A172 (cell line): ENCODE measurements around the gene FCHSD2. TPM values are rescaled to one million over a fixed set of nuclear protein-coding genes. Genes with fewer than 3 reads are reported as not detected.

Source experiments
- DNase-seq: peaks from one replicate; pipeline ENCODE4 v3.0.0-alpha.2; 2015; ENCODE audit warnings: low spot score
- total RNA-seq: library from RNA; depleted of rRNA; stranded (reverse); fragments of >200 nt; shearing (Covaris generic); gene quantifications from 2 replicates; pipeline ENCODE4 v1.2.3, GENCODE V29; 2014

FCHSD2 gene
- total RNA-seq, 1 experiment from 2014 or later: 8.7 TPM

GRCh38 chr11:72971192-72971967, 170.7 kb downstream of the FCHSD2 start:
- no peak for DNase-seq

DNA sequence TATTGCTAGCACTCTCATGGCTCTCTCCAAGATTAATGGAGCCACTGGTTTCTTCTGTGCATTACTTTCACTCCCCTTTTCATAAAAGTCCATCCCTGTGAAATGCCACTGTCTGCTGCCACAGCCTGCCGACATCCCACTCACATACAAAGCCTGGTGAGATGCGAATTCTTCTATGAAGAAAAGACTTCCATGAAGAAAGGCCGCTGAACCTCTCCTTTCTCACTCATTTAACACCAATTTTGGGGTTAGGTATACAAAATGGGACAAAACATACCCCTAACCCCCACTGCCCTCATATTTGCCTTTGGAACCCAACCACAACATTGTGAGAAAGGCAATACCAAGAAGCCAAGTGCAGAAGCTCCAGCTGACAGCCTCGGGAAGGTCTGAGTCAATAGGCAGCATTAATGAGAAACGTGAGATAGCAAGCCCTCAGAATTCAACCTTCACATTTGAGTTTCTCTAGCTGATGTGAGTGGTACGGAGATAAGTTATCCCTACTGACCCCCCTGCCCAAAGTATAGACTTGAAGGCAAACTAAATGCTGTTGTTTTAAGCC, 171.5 kb downstream of the FCHSD2 start:
- DNase-seq: no peak

GRCh38 chr11:72969894-72970335, 172.2 kb downstream of the FCHSD2 start:
- peak; percentile 73 for DNase-seq

- DNase-seq: no peak
Measured at GRCh38 chr11:72968390-72968789, 173.7 kb downstream of the FCHSD2 start.

DNA sequence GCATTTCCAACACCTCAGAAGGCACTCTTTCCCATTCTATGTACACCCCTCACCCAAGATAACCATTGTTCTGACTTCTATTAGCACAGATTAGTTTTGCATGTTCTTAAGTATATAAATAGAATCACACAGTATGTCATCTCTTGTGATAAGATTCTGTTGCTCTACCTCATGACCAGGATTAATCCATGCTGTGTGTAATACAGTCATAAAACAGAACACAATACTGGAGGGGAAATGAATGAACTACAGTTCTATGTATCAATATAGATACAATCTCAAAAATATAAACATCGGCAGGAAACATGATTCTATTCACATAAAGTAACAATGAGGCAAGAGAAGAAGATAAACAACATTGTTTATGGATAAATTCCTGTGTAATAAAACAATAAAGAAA, 176.4 kb downstream of the FCHSD2 start:
- DNase-seq: no peak

- no peak for DNase-seq
Measured at GRCh38 chr11:72962717-72963116, 179.4 kb downstream of the FCHSD2 start.

DNA sequence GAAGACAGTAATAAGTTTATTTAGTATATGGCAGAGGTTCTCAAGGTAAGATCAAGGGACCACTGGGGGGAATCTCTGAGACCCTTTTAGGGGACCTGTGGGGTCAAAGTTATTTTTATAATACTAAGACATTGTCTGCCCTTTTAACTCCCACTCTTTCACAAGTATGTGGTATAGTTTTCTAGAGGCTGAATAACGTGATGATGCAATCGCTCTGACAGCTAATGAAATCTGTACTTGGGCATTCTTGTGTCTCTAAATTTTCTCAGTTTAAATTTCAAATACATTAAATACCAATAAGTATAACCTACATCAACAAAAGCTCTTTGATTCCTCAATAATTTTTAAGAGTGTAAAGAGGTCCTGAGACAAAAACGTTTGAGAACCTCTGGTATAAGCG, 180.0 kb downstream of the FCHSD2 start:
- no peak for DNase-seq

- no peak for DNase-seq
Measured at GRCh38 chr11:72959998-72960731, 182.0 kb downstream of the FCHSD2 start.

GRCh38 chr11:72958791-72959190, 183.3 kb downstream of the FCHSD2 start:
- DNase-seq: no peak

- no peak for DNase-seq
Measured at GRCh38 chr11:72955466-72955865, 186.7 kb downstream of the FCHSD2 start.

- no peak for DNase-seq
Measured at GRCh38 chr11:72954860-72955259, 187.3 kb downstream of the FCHSD2 start.

DNA sequence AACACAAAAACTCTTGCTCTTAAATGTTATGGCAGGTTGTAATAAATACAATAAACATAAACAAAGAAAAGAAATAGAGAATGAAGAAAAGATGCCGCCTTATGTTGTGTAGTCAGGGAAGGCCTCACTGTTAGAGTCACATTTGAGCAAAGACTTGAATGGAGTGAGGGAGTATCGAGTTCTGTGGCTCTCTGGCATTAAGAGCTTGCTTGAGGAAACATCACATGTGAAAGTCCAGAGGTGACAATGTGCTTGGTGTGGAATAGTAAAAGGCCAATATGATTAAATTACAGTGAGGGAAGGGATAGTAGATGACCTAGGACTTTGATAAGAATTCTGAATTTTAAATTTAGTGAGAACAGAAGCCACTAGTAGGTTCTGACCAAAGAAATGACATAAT, 188.5 kb downstream of the FCHSD2 start:
- DNase-seq: no peak

- DNase-seq: no peak
Measured at GRCh38 chr11:72951888-72952287, 190.2 kb downstream of the FCHSD2 start.

DNA sequence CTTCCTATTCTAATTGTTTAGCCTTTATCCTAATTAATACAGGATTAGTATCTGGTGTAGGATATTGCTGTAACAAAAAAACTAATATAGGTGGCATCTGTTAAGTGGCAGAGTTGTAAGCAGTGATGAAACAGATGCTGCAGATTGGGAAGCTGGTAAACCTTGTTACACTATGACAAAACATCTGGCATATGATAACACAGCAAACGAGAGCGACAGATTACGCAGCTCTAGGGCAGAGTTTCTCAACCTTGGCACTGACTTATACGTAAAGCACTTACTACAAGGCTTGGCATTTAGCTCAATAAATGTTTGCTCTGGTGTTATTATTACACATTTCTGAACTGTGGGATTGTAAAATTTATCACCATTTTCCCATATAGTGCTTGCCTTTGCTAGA, 190.9 kb downstream of the FCHSD2 start:
- DNase-seq: no peak

DNA sequence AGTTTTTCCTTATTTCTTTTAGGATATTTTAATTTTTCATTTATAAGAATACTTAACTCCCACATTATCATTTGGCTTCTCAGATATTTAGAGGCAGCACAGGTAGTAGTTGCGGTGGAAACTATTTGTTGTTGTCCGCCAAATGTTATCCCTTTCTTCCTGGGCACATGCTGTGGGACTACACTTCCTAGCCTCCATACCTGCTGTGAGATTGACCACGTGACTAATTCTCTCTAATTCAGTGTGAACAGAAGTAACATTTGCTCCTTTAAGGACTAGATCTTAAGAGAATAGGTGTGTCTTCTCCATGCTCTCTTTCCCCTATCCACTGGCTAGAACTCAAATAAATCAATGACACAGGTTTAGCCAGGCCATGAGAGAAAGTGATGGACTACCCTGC, 191.4 kb downstream of the FCHSD2 start:
- no peak for DNase-seq

- DNase-seq: no peak
Measured at GRCh38 chr11:72947229-72947628, 194.9 kb downstream of the FCHSD2 start.

GRCh38 chr11:72943664-72944063, 198.5 kb downstream of the FCHSD2 start:
- no peak for DNase-seq

GRCh38 chr11:72940417-72940816, 201.7 kb downstream of the FCHSD2 start:
- no peak for DNase-seq

GRCh38 chr11:72939031-72939430, 203.1 kb downstream of the FCHSD2 start:
- no peak for DNase-seq

DNA sequence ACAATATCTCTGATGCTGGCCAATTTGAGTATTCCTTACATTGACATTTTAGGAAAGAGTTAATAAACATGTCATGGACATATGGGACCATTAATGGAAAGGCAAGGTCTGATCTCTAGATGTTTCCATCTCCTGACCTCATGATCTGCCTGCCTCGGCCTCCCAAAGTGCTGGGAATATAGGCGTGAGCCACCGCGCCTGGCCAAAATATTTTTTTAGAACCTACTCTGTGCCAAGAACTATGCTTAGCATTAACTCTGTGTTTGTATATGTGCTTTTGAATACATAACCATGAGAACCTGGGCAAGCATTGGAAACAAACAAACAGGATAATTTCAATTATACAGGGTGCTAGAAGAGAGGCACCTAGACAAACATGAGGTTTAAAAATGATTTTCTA, 204.7 kb downstream of the FCHSD2 start:
- DNase-seq: no peak

DNA sequence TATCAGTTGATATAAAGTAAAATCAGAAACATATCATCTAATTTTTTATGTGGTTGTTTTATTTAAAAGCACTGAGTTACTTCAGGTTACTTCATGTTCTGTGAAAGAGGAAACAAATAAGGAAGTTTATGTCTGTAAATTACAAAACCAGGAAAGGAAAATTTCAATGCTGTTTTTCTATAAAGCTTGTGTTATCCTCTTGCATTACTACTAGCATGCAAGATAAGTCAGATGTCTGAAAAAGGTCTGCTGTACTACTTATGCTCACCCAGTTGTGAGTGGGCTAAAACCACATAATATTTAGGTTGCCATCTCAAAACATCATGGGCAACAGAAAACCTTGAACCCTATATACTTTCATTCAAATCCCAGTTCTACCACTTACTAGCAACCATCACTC, 206.4 kb downstream of the FCHSD2 start:
- no peak for DNase-seq

DNA sequence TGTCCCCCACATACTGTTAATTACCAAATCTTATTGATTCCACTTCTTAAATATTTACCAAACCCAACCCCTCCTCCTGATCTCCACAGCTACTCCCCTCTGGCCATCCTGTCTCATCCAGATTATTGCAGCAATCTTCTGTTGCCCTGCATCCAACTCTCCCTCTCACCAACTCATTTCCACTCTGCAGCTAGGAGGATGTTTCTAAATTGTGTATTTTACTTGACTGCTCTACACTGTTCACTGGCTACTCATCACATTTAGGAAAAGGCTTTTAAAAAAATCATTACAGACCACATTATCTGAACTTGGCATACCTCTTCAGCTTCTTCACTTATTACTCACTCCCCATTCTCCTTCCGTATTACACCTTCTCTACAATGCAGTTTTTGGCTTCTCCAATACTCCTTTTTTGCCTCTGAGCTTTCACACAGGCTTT, 210.0 kb downstream of the FCHSD2 start:
- DNase-seq: no peak

DNA sequence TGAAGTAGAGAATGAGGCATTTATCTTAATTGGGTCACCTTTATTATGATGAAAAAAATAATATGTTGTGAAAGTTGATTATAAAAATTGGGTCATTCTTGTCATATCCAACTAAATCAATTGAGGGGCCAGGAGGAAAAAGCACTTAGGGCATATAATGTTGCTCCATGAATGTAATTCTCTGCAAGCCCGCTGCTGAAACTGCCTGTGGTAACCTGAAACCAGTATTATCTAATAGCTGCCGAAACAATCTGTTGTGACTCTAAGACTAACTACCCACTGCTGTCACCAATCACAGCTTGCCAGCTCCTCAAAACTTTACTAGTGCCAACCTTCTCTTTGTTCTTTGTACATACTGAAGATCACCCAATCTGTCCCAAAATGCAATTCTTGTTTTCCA, 212.1 kb downstream of the FCHSD2 start:
- no peak for DNase-seq
